WERI-Rb-1 (cell line): ENCODE data around the gene CKB.
A peak's percentile ranks its signal among the peaks of the same experiment; 100 is the strongest.

ENCODE experiments used
- DNase-seq: peaks from one replicate; pipeline ENCODE4 v3.0.0-alpha.2; 2020
- H3K27ac ChIP-seq: fragments of 250-450 bp; sonication (Bioruptor Pico); 2 replicates; pipeline ENCODE4 v1.5.1; 2020; ENCODE audit warnings: mild to moderate bottlenecking, moderate library complexity
- H3K27me3 ChIP-seq: fragments of 250-450 bp; sonication (Bioruptor Pico); 2 replicates; pipeline ENCODE4 v1.5.1; 2021; ENCODE audit warnings: mild to moderate bottlenecking, low read depth, moderate library complexity; ENCODE audit not compliant: insufficient read depth, severe bottlenecking
- H3K36me3 ChIP-seq: fragments of 250-450 bp; sonication (Bioruptor Pico); 2 replicates; pipeline ENCODE4 v1.5.1; 2020; ENCODE audit warnings: mild to moderate bottlenecking, moderate library complexity
- H3K4me3 ChIP-seq: 2 replicates; pipeline ENCODE4 v1.5.1; 2011; ENCODE audit warnings: low read depth, mild to moderate bottlenecking, control low read depth, low read length
- H3K9me3 ChIP-seq: fragments of 250-450 bp; sonication (Bioruptor Pico); 2 replicates; pipeline ENCODE4 v1.5.1; 2021; ENCODE audit warnings: mild to moderate bottlenecking, moderate library complexity; ENCODE audit not compliant: severe bottlenecking
- TF ChIP-seq, protein P1 (sequence below): IDR thresholded peaks from 2 replicates; pipeline ENCODE4 v1.5.1; 2011; ENCODE audit warnings: low read depth, mild to moderate bottlenecking, control low read depth, inconsistent platforms, low read length

The CKB gene

DNA sequence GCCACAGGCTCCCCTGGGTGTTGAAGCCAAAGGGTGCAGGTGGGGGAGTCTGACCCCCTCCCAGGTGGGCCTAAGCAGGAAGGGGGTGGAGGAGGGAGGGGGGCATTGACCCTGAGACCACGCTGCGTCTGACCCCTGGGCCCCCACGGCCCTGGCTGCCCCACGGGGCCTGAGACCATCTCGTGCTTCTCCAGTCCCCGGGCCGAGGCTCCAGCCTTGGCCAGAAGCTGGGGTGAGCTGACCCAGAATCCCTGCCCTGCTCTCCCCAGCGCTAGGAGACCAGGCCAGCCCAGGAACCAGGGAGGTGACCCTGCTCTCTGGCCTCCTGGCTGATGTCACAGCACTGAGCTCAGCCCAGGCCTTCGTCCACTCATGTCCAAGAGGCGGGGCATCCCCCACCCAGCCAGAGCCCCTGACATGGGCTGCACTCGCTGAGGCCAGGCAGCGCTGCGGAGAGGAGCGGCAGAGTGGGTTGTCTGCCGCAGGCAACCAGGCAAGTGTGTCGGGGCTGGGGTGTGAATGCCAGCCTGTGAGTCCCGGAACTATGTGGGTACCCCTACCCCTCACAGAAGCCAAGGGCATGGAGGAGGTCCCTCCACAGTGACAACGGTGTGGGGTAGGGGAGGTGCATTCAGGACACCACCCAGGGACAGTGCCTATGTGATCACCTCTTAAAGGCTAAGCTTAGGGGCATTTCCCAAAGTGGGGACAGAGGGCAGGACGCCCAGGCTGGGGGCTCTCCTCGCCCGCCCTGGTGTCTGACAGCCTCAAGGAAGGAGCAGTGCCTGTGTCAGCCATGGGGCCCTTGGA lies 12.7 kb upstream of the CKB start:
- peaks cover 25% of the 10 kb centered on the region for H3K36me3 ChIP-seq
- no peaks in the 10 kb centered on the region for H3K27me3 ChIP-seq

GRCh38 chr14:103534576-103535061 lies 12.0 kb upstream of the CKB start:
- Histone ChIP-seq H3K36me3 (peaks cover 29% of the 10 kb centered on the region), H3K27ac (peak overlapping the region; percentile 94), H3K9me3 (no peaks in the 10 kb centered on the region), H3K27me3 (no peaks in the 10 kb centered on the region), H3K4me3 (no peak overlapping the region)
- DNase-seq, result peak; percentile 77
- TF ChIP-seq, protein P1, sequence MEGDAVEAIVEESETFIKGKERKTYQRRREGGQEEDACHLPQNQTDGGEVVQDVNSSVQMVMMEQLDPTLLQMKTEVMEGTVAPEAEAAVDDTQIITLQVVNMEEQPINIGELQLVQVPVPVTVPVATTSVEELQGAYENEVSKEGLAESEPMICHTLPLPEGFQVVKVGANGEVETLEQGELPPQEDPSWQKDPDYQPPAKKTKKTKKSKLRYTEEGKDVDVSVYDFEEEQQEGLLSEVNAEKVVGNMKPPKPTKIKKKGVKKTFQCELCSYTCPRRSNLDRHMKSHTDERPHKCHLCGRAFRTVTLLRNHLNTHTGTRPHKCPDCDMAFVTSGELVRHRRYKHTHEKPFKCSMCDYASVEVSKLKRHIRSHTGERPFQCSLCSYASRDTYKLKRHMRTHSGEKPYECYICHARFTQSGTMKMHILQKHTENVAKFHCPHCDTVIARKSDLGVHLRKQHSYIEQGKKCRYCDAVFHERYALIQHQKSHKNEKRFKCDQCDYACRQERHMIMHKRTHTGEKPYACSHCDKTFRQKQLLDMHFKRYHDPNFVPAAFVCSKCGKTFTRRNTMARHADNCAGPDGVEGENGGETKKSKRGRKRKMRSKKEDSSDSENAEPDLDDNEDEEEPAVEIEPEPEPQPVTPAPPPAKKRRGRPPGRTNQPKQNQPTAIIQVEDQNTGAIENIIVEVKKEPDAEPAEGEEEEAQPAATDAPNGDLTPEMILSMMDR, result no peak

More for the DNA sequence above, 12.7 kb upstream of the CKB start:
- H3K9me3 ChIP-seq, result no peaks in the 10 kb centered on the region
- H3K27ac ChIP-seq, result peak overlapping the region; percentile 94
- no peak overlapping the region for H3K4me3 ChIP-seq
- no peak for DNase-seq
- TF ChIP-seq, protein P1, result no peak

GRCh38 chr14:103533999-103534575 lies 11.5 kb upstream of the CKB start:
- peaks cover 29% of the 10 kb centered on the region for H3K36me3 ChIP-seq
- DNase-seq, result no peak
- H3K27ac ChIP-seq, result peak overlapping the region; percentile 94
- H3K9me3 ChIP-seq, result no peaks in the 10 kb centered on the region
- H3K4me3 ChIP-seq, result no peak overlapping the region
- TF ChIP-seq, protein P1, result no peak
- no peaks in the 10 kb centered on the region for H3K27me3 ChIP-seq

- H3K9me3 ChIP-seq, result no peaks in the 10 kb centered on the region
- no peak overlapping the region for H3K4me3 ChIP-seq
- H3K27me3 ChIP-seq, result no peaks in the 10 kb centered on the region
- peaks cover 29% of the 10 kb centered on the region for H3K36me3 ChIP-seq
- TF ChIP-seq, protein P1, result no peak
- H3K27ac ChIP-seq, result peak overlapping the region; percentile 94
- no peak for DNase-seq
Observed at GRCh38 chr14:103533137-103533998, 10.7 kb upstream of the CKB start.

DNA sequence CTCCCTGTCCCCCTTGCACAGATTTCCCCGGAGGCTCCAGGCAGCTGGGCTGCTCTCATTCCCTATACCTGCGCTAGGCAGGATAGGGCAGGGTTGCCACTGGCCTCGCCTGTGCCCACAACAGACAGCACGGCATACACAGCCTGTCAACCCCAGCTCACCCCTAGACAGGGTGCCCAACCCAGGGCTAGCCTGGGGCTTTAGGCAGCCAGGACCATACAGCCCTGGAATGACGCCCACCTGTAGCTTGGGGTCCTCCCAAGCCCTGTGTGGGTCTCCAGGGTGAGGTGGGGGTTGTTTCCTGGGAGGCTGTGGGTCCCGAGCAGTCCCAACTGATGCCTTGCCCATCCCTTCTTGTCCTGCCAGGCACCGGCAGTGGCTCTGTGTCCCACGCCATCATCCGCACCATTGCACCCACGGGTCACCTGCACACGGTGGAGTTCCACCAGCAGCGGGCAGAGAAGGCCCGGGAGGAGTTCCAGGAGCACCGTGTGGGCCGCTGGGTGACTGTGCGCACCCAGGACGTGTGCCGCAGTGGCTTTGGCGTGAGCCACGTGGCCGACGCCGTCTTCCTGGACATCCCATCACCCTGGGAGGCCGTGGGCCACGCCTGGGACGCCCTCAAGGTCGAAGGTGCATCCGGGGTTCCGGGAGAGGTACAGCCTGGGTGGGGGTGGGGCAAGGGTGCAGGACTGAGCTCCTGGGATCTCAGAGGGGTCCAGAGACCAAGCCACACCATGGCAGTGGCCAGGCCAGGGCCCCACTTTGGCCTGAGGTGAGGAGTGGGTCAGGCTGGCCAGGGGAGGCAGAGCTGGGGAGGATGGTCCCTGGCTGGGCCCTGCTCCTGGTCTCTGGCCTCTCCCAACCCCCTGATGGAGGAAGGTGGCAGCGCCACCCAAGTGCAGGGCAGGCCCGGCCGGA lies 9.8 kb upstream of the CKB start:
- Histone ChIP-seq H3K4me3 (no peak overlapping the region), H3K27me3 (no peaks in the 10 kb centered on the region), H3K27ac (no peak overlapping the region), H3K9me3 (no peaks in the 10 kb centered on the region), H3K36me3 (peaks cover 29% of the 10 kb centered on the region)
- DNase-seq, result no peak
- TF ChIP-seq, protein P1, result no peak
